SK-MEL-5 (cell line): Measurements from ENCODE around the gene ERCC6. TPM values are rescaled to one million over a fixed set of nuclear protein-coding genes. Genes with fewer than 3 reads are reported as not detected.

Source experiments
- DNase-seq: peaks from one replicate; pipeline ENCODE4 v3.0.0-alpha.2; 2016; ENCODE audit warnings: low read depth, low spot score
- in situ Hi-C: cut with HindIII; loops from 2 replicates; pipeline ENCODE4 v1.10.0; 2016; ENCODE audit warnings: low sequenced_read_pairs, high pct_unique_total_duplicates, low pct_unique_long_range_greater_than_20kb
- total RNA-seq: library from RNA; depleted of rRNA; stranded (reverse); fragments of >200 nt; shearing (Covaris generic); gene quantifications from 2 replicates; pipeline ENCODE4 v1.2.3, GENCODE V29; 2014

ERCC6 gene
- total RNA-seq, 1 experiment from 2014 or later = 11.4 TPM

DNA sequence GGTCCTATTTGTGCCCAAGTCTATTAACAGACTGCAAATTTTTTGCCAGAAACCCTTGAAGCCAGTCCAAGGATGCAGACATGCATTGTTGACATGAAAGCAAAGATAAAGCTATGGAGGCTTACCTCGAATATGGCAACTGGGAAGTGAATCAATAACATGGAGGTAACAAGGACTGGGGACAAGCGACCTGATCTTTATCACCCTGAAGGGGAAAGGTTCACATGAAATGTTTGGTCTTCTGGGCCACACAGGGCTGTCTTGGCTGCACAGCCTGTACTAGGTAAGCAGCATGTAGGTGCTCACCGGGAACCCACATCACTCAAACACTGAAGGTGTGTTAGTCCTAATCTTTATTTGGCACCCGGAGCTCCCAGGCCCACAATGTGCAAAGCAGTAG, 17.9 kb downstream of the ERCC6 start:
- in situ Hi-C loops = no loop called here
- no peak for DNase-seq

DNA sequence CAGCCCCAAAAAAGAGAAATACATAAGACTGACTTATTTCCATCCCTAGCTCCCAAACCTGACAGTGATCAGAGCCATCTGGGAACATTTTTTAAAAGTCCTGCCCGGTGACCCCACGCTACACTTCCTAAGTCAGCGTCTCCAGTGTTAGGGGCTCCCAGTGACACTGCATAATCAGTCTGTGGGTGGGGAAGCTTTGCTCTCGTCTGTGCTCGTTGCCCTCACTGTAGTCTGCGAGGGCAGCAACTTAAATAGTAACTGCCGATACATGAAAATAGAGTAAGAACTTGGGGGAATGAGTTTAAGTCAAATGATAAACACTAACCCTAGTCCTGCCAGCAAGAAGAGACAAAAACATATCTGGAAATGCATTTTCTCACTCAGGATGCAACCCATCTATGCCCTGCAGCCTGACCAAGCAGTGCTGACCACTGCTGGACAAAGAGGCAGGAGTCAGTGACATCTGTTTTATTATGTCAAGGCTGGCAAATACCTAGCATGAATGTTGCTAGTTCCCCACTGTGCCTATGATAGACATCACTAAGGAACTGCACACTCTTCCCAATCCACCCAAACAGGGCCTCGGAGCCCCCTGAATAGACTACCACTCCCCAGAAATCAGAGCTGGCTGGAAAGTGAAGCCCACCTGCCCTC, 18.7 kb downstream of the ERCC6 start:
- in situ Hi-C loops = no loop called here
- no peak for DNase-seq

DNA sequence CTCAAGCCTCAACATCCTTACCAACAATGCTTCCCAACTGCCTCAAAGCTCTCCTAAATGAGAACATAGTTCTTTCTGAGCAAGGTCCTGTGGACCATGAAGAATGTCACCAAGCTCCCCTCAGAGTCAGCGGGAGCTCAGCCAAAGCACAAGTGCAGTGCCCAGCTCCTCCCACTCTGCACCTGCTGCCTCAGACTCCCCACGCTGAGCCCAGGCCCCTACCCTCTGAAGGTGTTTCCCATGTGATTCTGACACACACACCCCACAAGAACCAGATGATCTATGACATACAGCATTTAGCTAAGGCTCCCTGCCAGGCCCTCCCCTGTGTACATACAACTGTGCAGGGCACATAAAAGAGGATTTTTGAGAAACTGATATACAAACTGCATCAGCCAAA, 19.2 kb downstream of the ERCC6 start:
- in situ Hi-C loops = no loop called here
- no peak for DNase-seq

DNA sequence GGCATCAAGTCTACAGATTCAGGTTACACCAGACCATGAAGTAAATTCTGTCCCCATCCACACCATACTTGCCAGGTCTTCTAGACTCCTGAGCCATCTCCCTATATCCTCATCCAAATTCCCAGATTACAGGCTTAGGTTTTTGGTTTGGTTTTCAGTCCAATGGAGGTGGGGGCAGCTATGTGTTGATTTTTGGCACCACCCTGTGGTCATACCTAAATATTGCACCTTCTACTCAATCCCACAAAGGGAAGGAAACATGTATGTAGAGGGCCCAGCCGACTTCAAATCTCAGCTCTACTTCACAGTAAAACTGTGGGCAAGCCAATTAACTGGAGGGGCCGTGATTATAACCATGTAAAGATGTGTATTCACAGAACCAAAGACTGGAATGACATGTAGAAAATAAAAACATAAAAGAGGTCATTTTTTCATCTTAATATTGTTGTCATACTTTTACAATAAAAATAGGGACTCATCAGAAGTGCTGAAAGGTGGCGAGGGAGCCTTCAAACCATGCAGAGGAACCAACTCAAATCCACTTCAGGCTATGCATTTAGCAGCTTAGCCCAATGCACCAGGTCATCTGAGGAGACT, 19.8 kb downstream of the ERCC6 start:
- in situ Hi-C loops = no loop called here

DNA sequence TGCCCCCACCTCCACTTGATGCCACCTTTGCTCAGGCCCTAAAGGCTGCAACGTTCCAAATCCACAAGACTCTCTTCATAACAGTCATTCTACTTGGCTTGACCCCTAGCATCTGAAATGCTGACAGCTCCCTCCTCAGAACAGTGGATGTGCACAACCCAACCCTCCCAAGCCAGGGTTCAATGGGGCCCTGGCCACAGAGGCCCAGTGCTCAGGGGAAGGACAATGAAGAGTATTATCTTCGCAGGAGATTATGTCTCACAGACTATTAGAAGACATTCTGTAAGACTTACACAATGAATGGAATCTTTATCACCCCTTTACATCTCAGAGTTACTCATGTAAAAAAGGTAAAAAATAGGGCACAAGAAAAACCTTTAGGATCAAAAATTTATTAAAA, 20.4 kb downstream of the ERCC6 start:
- peak; percentile 42 for DNase-seq
- in situ Hi-C loops = no loop called here

More for the DNA sequence above, 19.8 kb downstream of the ERCC6 start:
- peak; percentile 66 for DNase-seq

DNA sequence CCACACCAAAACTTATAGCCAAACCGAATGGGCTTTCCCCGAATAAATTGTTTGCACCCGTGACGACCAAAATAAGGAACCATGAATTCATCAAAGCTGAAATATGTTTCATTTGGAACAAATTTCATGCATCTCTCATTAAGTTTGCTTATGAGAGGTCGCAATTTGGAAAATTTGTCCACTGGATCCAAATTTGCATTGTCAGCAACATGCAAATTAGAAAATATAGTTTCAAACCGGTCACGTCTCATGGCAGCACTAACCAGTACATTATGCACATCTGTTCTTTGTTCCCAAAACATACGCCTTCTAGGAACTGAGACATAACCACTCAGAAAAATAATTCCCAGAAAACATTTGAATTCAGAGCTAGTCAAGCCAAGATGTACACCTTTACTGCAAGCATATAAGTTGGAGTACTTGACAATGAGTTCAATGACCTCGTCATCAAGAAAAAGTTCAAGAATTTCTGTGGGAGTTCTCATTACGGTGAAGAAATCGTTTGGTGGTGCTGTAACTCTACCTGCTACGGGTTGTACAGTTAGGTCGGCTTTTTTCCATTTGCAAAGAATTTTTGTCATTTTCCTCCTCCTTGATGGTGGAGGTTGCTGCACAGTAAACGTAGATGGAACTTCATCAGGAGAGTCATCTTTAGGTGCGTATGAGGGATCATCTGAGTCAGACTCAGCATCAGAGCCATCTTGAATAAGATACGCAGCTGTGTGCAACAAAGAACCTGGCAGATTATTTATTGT, 22.5 kb downstream of the ERCC6 start:
- DNase-seq = no peak
- in situ Hi-C loops = no loop called here

DNA sequence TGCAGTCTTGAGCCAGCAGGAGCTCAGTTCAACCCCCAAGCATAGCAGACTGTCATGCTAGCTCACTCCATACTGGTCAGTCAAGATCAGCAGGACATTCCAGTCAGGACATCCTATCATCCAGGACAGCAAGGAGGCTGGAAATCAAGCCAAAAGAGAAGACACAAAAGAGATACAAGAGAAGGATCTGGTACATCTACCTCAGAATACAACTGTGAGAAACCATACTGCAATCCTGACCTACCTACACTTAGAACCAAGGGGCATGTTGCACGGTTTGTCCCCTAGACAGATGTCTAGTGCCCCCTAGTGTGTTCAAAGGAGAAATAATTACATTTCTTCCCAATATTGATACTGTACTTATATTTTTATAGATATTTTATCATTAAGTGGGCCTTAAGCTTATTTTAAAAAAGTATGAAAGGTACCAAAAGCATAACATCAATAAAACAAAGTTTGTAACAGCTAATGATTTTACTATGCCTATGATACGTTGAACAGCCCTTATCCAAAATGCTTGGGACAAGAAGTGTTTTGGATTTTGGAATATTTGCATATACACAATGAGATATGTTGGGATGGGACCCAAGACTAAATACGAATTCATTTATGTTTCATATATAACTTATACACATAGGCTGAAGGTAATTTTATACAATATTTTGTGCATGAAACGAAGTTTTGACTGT, 26.7 kb downstream of the ERCC6 start:
- DNase-seq = peak; percentile 43
- in situ Hi-C loops = no loop called here

DNA sequence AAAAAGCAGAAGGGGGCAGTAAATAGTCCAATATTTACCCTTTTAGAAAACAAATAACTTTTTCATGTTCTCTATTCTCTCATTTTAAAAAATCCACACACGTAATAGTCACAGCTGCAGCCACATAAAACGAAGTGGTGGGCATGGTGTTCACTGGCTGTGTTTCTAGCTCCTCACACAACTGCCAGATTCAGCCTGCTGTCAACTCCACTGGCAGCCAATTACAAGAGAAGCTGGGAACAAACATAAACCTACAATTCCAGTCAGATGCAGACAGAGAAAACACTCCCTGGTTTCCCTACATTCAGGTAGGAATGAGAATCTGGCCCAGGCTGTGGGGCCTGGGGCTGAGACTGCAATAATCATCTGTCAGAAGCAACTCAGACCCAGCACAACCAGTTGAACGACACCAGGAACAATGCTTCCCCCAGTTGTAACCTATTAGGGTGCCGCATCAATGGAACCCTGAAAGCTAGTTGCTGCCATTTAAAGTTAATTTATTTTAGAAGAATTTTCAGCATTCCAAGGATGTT, 29.1 kb downstream of the ERCC6 start:
- no peak for DNase-seq
- in situ Hi-C loops = no loop called here

DNA sequence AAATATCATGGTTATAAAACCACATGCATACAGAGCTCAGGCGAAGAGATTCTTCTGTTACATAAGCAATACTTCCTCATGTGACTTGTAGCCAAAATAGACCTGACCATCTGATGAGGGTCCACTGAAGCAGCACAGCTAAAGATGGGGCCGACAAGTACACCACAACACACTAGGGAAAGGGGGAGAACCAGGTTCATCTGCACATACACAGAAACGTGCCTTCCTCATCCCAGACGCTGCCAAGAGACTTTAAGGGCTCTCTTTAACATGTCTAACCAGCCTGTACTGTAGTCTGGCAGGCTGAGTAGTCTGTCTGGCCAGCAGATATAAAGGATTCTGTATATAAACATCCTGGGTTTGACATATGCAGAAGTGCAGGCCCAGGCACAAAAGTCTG, 30.3 kb downstream of the ERCC6 start:
- no peak for DNase-seq
- in situ Hi-C loops = no loop called here

DNA sequence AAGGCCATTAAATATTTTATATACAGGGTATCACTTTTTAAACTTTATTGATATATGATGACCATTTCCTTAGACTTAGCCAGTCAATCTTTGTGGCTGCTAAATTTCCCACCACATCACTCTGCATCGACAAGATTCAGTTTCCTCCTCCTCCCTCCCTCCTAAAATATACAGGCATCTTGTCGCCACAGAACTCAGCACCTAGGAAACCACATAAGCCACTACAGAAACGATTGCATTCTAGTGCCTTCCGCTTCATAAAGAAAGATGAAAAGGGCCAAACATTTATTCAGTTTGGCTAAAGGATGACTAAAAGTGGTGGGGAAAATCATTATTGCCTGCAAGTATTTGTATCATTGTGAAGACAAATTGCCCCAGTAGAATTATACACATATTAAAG, 30.7 kb downstream of the ERCC6 start:
- no peak for DNase-seq

DNA sequence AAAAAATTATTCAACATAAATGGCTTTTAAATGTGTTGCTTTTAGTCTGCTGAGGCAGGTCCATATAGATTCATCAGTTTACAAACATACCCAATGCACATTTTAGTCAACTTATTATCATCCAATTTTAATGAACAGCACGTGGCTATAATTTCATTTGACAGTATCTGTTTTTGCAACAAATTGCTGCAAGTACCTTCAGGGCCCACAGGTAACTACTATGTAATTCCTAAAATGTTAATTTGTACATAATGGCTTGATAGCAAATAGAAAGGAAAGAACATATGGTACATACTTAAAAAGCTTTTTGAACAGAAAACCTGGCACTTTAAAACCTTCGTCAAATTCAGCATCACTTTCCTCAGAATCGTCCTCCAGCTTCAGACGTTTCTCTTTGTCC, 33.3 kb downstream of the ERCC6 start:
- in situ Hi-C loops = no loop called here
- DNase-seq = no peak

More for the DNA sequence above, 30.7 kb downstream of the ERCC6 start:
- in situ Hi-C loops = no loop called here

DNA sequence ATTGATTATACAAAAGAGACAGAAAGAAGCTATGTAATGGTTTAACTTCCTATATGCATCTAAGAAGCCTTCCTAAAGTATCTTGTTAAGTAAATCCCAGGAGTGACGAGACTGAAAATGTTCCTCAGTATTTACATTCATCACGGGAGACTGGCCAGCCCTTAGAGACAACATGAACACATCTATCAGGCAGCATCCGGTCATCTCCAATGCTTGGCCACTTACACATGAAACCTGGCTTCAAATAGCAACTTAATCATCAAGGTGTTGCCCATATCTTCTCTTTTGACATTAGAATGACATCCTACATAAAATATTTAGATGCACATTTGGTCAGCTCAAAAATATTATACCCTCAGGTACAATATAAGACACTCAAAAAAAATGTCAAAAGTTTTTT, 33.8 kb downstream of the ERCC6 start:
- DNase-seq = no peak
- in situ Hi-C loops = no loop called here

DNA sequence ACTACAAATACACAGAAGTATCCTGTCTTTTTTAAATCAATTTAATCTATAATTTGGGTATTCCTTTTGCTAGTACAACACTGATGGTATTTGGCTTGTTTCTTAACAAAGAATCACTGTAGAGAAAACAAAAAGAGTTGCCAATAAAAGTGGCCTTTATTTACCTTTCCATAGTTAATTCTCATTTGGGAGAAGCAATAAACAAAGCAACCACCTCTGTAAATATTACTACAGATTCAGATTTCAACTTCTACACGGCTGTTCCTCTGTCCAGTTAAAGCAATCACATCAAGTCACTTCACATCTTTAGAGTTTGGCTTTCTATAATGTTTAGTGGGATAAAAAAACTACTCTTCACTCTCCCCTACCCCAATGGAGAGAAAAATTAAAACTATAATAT, 34.4 kb downstream of the ERCC6 start:
- no peak for DNase-seq
- in situ Hi-C loops = no loop called here

DNA sequence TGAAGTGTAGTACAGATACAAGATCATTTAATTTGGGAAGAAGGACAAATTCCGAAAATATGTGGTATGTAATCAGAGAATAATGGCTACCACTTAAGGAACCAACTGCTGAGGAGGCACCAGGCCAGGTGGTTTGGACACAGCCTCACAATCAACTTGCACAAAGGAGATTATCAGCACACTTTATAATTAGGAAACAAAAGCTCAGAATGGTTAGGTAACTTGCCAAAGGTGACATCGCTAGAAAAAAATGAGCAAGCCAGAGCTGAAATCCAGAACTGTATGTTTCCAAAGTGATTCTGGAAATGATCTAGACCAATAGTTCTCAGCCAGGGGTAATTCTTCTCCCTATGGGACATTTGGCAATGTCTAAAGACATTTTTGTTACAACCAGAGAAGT, 36.6 kb downstream of the ERCC6 start:
- in situ Hi-C loops = no loop called here
- no peak for DNase-seq

DNA sequence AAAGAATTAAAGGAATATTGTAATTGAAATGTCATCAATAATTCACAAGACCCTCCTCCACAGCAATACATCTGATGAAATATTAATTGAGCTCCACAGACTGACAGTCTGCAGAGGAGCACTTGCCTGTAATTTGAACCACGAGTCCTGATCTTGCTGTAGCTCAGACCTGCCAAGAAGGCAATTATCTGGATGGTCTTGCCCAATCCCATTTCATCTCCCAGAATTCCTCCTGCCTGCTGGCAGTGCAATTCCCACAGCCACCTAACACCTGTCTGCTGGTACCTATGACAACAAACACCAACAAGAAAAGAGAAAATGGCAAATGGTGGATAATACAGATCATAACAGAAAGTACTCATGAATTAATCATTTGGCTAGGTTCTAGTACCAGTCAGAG, 38.5 kb downstream of the ERCC6 start:
- in situ Hi-C loops = no loop called here
- no peak for DNase-seq

DNA sequence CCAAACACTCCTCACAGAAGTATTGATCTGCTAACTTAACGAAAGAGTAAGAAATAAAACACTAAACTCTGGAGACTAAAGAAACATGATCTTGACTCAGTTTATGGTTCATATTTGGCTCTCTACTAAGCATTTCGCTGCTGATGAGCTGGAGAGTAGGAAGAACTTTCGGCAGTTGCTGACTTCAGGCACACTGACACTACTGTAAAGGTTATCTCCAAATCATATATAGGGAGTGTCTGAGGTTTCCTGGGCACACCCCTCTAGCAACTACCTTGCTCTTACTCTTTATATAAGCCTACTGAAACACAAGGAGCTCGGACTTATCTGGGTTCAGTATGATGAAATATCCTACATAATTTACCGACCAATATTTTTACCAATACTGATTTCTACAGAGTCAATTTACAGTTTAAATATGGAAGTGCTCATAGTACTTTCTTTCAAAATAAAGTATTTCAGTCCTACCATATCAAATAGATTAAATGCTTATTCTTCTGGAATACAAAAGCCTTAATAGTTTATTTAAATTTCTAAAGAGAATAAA, 39.5 kb downstream of the ERCC6 start:
- no peak for DNase-seq
- in situ Hi-C loops = no loop called here

DNA sequence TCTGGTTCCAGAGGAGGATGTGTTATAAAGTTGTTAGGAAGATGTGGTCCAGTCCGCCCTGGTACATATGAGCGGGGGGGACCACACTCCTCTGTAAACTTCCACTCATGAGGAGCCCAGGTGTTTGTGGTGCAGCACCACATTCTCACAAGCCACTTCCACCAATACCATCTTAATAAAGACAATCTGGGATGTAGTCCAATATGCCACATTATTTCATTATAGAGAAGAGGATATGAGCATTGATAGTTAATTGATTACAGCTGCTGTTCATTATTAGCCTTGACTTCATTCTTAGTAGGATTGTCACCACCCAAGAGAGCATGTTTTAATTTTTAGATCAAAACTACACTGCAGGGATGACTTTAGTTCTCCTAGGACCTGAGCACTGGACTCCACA, 40.5 kb downstream of the ERCC6 start:
- no peak for DNase-seq
- in situ Hi-C loops = no loop called here

DNA sequence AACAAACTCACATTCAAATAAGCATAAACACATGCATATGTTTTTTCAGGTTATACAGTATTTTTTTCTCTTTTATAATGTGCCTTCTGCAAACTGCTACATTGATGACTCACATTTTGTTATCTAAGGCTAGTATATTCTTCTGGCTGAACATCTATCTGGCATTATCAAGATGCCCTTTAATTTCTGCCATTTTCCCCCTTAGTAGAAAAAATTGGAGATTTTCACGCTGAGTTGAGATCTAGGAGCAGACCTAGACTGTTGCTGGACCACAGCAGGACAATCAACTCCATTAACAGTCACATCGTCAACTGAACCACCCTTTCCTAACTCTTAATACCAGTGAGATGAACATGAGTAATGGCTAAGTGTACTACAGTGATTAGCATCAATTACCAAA, 41.6 kb downstream of the ERCC6 start:
- in situ Hi-C loops = no loop called here
- DNase-seq = no peak
